Frontal cortex (tissue), 4 donors: ENCODE measurements around the gene ITGAE. TPM values are rescaled to one million over a fixed set of nuclear protein-coding genes. Genes with fewer than 3 reads are reported as not detected.
"Not testable (repeated sequence)": the region's sequence is repeated elsewhere in the genome, so short reads cannot be mapped to it uniquely, and the experiment has no call there.

Experiments
- DNase-seq, 2 donors: peaks; one replicate each; pipeline ENCODE4 v3.0.0; 2012; ENCODE audit warnings: low spot score in 2 of 2
- FAIRE-seq: peaks from 2 replicates; lab custom pipeline; 2012; peaks lifted over from hg19 to GRCh38; lab: Jason Lieb, UNC
- total RNA-seq: library from RNA; depleted of rRNA; stranded (reverse); fragments of >200 nt; gene quantifications from one replicate; pipeline ENCODE4 v1.2.3, GENCODE V29; 2014
- donor health status: control.
- donor health status: control.
- donor health status: control.

The ITGAE gene
- total RNA-seq, 1 donor from 2014 or later: 11.0 TPM

- DNase-seq (no peak), FAIRE-seq (no peak)
These were observed 2.5 kb downstream of the ITGAE start for GRCh38 chr17:3798273-3799180.

GRCh38 chr17:3796822-3797170 lies 4.2 kb downstream of the ITGAE start:
- DNase-seq: no peak
- FAIRE-seq: no peak

- FAIRE-seq (no peak), DNase-seq (no peak)
These were observed 4.7 kb downstream of the ITGAE start for GRCh38 chr17:3796110-3796821.

GRCh38 chr17:3795390-3796102 lies 5.4 kb downstream of the ITGAE start:
- no peak for DNase-seq
- FAIRE-seq: no peak

- DNase-seq (no peak), FAIRE-seq (no peak)
These were observed 6.2 kb downstream of the ITGAE start for GRCh38 chr17:3794557-3795389.

GRCh38 chr17:3794152-3794551 lies 6.8 kb downstream of the ITGAE start:
- FAIRE-seq: not testable (repeated sequence)

GRCh38 chr17:3793258-3793657 lies 7.7 kb downstream of the ITGAE start:
- not testable (repeated sequence) for DNase-seq, FAIRE-seq

More at GRCh38 chr17:3794152-3794551, 6.8 kb downstream of the ITGAE start:
- DNase-seq: not testable (repeated sequence)

- peak; percentile 54 to 58 for DNase-seq
- no peak for FAIRE-seq
These were observed 8.5 kb downstream of the ITGAE start for GRCh38 chr17:3792481-3792880.

- DNase-seq: no peak
These were observed 12.8 kb downstream of the ITGAE start for GRCh38 chr17:3788200-3788599.

GRCh38 chr17:3785323-3785722 lies 15.7 kb downstream of the ITGAE start:
- FAIRE-seq: not testable (repeated sequence)

More at GRCh38 chr17:3788200-3788599, 12.8 kb downstream of the ITGAE start:
- no peak for FAIRE-seq

GRCh38 chr17:3782751-3783150 lies 18.2 kb downstream of the ITGAE start:
- no peak for FAIRE-seq

More at GRCh38 chr17:3785323-3785722, 15.7 kb downstream of the ITGAE start:
- not testable (repeated sequence) for DNase-seq

GRCh38 chr17:3780986-3781385 lies 20.0 kb downstream of the ITGAE start:
- DNase-seq (no peak), FAIRE-seq (no peak)

More at GRCh38 chr17:3782751-3783150, 18.2 kb downstream of the ITGAE start:
- DNase-seq: no peak

- DNase-seq (no peak), FAIRE-seq (no peak)
These were observed 23.4 kb downstream of the ITGAE start for GRCh38 chr17:3777366-3778120.

- no peak for FAIRE-seq
- no peak for DNase-seq
These were observed 27.0 kb downstream of the ITGAE start for GRCh38 chr17:3773966-3774365.

- FAIRE-seq (no peak), DNase-seq (no peak)
These were observed 27.5 kb downstream of the ITGAE start for GRCh38 chr17:3773511-3773910.

- FAIRE-seq (no peak), DNase-seq (no peak)
These were observed 28.2 kb downstream of the ITGAE start for GRCh38 chr17:3772764-3773163.

GRCh38 chr17:3771140-3771539 lies 29.8 kb downstream of the ITGAE start:
- DNase-seq (no peak), FAIRE-seq (no peak)

- no peak for FAIRE-seq
- no peak for DNase-seq
These were observed 30.5 kb downstream of the ITGAE start for GRCh38 chr17:3770466-3770865.

- no peak for FAIRE-seq
- no peak for DNase-seq
These were observed 32.2 kb downstream of the ITGAE start for GRCh38 chr17:3768769-3769168.
